ENCODE data around the gene LIG1. TPM values are rescaled to one million over a fixed set of nuclear protein-coding genes. Genes with fewer than 3 reads are reported as not detected.

LIG1 gene
- total and polyA plus RNA-seq, 2 donors from 2014 or later = 14.0 to 25.9 TPM

DNA sequence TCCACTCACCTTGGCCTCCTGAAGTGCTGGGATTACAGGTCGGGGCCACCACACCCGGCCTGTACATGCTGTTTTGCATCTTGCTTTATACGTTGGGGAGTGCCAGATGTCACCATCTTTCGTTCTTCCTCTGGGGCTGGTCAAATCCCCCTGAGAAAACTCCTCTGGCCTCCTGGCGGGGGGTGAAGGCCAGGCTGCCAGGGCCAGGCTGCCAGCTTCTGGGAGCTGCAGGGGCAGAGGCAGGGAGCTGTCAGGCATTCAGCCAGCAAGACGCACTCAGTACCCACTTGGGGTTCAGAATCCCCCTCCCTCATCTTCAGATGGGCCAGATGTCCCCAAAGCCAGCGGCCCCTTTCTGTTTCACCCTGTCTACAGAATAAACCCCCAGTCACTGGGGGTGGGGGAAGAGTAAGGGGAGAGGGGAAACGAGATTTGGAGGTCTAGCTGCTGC, 16.4 kb upstream of the LIG1 start:
- Histone ChIP-seq H3K27ac (ENCODE audit: low read depth in 2 of 2, low read length in 2 of 2) (no peak overlapping the region), H3K27me3 (ENCODE audit: control insufficient read depth, insufficient read depth, low read length) (no peaks in the 10 kb centered on the region), H3K9ac (ENCODE audit: low read length in 3 of 3) (no peak overlapping the region), H3K4me1 (ENCODE audit: control insufficient read depth in 2 of 3, insufficient read depth in 2 of 3, low read depth in 1 of 3, low read length in 3 of 3) (no peaks in the 10 kb centered on the region), H3K9me3 (ENCODE audit: control insufficient read depth in 2 of 3, insufficient read depth in 1 of 3, low read length in 3 of 3) (peaks cover 0 to 3% (median 2%) of the 10 kb centered on the region in 3 donors), H3K36me3 (ENCODE audit: control insufficient read depth in 2 of 3, insufficient read depth in 3 of 3, low read length in 3 of 3) (no peaks in the 10 kb centered on the region), H3K4me3 (ENCODE audit: low read length in 3 of 3) (no peak overlapping the region)
- TF ChIP-seq, protein P1, sequence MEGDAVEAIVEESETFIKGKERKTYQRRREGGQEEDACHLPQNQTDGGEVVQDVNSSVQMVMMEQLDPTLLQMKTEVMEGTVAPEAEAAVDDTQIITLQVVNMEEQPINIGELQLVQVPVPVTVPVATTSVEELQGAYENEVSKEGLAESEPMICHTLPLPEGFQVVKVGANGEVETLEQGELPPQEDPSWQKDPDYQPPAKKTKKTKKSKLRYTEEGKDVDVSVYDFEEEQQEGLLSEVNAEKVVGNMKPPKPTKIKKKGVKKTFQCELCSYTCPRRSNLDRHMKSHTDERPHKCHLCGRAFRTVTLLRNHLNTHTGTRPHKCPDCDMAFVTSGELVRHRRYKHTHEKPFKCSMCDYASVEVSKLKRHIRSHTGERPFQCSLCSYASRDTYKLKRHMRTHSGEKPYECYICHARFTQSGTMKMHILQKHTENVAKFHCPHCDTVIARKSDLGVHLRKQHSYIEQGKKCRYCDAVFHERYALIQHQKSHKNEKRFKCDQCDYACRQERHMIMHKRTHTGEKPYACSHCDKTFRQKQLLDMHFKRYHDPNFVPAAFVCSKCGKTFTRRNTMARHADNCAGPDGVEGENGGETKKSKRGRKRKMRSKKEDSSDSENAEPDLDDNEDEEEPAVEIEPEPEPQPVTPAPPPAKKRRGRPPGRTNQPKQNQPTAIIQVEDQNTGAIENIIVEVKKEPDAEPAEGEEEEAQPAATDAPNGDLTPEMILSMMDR (IDR thresholded peaks at IDR 0.05; ENCODE audit: borderline replicate concordance, extremely low read depth, insufficient read depth) = no peak
- peak in 1 of 5 donors; percentile 58 for DNase-seq
- no peak for FAIRE-seq
- intact Hi-C loops (cut with DNase I) = no loop called here

DNA sequence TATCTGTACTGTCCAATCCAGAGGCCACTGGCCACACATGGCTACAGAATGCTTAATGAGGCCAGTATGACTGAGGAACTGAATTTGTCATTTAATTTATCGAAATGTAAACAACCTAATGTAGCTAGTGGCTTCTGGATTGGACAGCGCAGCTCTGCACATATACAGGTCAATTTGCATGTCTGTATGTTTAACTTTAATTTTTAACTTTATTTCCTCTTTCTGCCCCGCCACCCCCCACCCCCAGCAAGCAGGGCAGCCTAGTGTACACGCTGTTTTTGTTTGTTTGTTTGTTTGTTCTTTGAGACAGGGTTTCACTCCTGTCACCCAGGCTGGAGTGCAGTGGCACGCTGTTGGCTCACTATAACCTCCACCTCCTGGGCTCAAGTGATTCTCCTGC, 15.9 kb upstream of the LIG1 start:
- FAIRE-seq = no peak
- H3K4me1 ChIP-seq (ENCODE audit: control insufficient read depth in 2 of 3, insufficient read depth in 2 of 3, low read depth in 1 of 3, low read length in 3 of 3) = no peaks in the 10 kb centered on the region
- peak in 1 of 5 donors; percentile 12 for DNase-seq

DNA sequence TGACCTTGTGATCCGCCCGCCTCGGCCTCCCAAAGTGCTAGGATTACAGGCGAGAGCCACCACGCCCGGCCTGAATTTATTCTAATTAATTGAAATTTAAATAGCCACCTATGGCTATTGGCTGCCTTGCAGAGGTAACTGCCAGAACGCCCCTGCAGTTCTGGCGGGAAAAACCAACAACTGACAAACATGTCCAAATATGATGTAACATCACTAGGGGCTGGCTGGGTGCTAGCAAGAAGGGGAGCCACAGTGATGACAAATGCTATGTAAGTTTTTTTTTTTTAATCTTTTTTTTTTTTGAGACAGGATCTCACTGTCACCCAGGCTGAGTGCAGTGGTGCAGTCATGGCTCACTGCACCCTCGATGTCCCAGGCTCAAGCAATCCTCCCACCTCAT, 13.2 kb upstream of the LIG1 start:
- H3K4me1 ChIP-seq (ENCODE audit: control insufficient read depth in 2 of 3, insufficient read depth in 2 of 3, low read depth in 1 of 3, low read length in 3 of 3) = no peaks in the 10 kb centered on the region
- intact Hi-C loops (cut with DNase I) = no loop called here
- peaks cover 0 to 7% (median 6%) of the 10 kb centered on the region in 3 donors for H3K9me3 ChIP-seq (ENCODE audit: control insufficient read depth in 2 of 3, insufficient read depth in 1 of 3, low read length in 3 of 3)
- TF ChIP-seq, protein P1 (IDR thresholded peaks at IDR 0.05; ENCODE audit: borderline replicate concordance, extremely low read depth, insufficient read depth) = no peak
- H3K27me3 ChIP-seq (ENCODE audit: control insufficient read depth, insufficient read depth, low read length) = no peaks in the 10 kb centered on the region
- FAIRE-seq (no peak), DNase-seq (no peak)
- no peaks in the 10 kb centered on the region for H3K36me3 ChIP-seq (ENCODE audit: control insufficient read depth in 2 of 3, insufficient read depth in 3 of 3, low read length in 3 of 3)
- H3K4me3 ChIP-seq (ENCODE audit: low read length in 3 of 3) = no peak overlapping the region
- no peak overlapping the region for H3K27ac ChIP-seq (ENCODE audit: low read depth in 2 of 2, low read length in 2 of 2)
- H3K9ac ChIP-seq (ENCODE audit: low read length in 3 of 3) = no peak overlapping the region

More for the DNA sequence above, 15.9 kb upstream of the LIG1 start:
- Histone ChIP-seq H3K36me3 (ENCODE audit: control insufficient read depth in 2 of 3, insufficient read depth in 3 of 3, low read length in 3 of 3) (no peaks in the 10 kb centered on the region), H3K4me3 (ENCODE audit: low read length in 3 of 3) (no peak overlapping the region), H3K27me3 (ENCODE audit: control insufficient read depth, insufficient read depth, low read length) (no peaks in the 10 kb centered on the region), H3K9ac (ENCODE audit: low read length in 3 of 3) (no peak overlapping the region), H3K27ac (ENCODE audit: low read depth in 2 of 2, low read length in 2 of 2) (no peak overlapping the region), H3K9me3 (ENCODE audit: control insufficient read depth in 2 of 3, insufficient read depth in 1 of 3, low read length in 3 of 3) (peaks cover 0 to 7% (median 6%) of the 10 kb centered on the region in 3 donors)
- TF ChIP-seq, protein P1 (IDR thresholded peaks at IDR 0.05; ENCODE audit: borderline replicate concordance, extremely low read depth, insufficient read depth) = no peak
- intact Hi-C loops (cut with DNase I) = no loop called here

- Histone ChIP-seq H3K36me3 (ENCODE audit: control insufficient read depth in 2 of 3, insufficient read depth in 3 of 3, low read length in 3 of 3) (no peaks in the 10 kb centered on the region), H3K27me3 (ENCODE audit: control insufficient read depth, insufficient read depth, low read length) (no peaks in the 10 kb centered on the region), H3K9ac (ENCODE audit: low read length in 3 of 3) (no peak overlapping the region), H3K9me3 (ENCODE audit: control insufficient read depth in 2 of 3, insufficient read depth in 1 of 3, low read length in 3 of 3) (peaks cover 0 to 7% (median 6%) of the 10 kb centered on the region in 3 donors), H3K4me1 (ENCODE audit: control insufficient read depth in 2 of 3, insufficient read depth in 2 of 3, low read depth in 1 of 3, low read length in 3 of 3) (no peaks in the 10 kb centered on the region), H3K4me3 (ENCODE audit: low read length in 3 of 3) (no peak overlapping the region), H3K27ac (ENCODE audit: low read depth in 2 of 2, low read length in 2 of 2) (no peak overlapping the region)
- DNase-seq (peak in 1 of 5 donors; percentile 71), FAIRE-seq (no peak)
- intact Hi-C loops (cut with DNase I) = no loop called here
- TF ChIP-seq, protein P1 (IDR thresholded peaks at IDR 0.05; ENCODE audit: borderline replicate concordance, extremely low read depth, insufficient read depth) = no peak
These were observed 12.3 kb upstream of the LIG1 start for GRCh38 chr19:48182434-48182833.

Measured in kidney (tissue), 14 donors.